Immature natural killer cell (primary cell): ENCODE results near the gene CELF2. TPM values are rescaled to one million over a fixed set of nuclear protein-coding genes. Genes with fewer than 3 reads are reported as not detected.

Experiments
- DNase-seq, 3 donors: peaks; one replicate each; pipeline ENCODE4 v3.0.0; 2022; ENCODE audit warnings: mixed read lengths in 1 of 3
- H3K27ac Mint-ChIP-seq, 6 donors: one replicate each; pipeline ENCODE4 v1.8.0; 2020; ENCODE audit warnings: mixed read lengths in 6 of 6, mild to moderate bottlenecking in 5 of 6, inconsistent platforms in 4 of 6, moderate library complexity in 3 of 6
- H3K27me3 Mint-ChIP-seq, 3 donors: one replicate each; pipeline ENCODE4 v1.8.0; 2020 to 2021; ENCODE audit warnings: low read depth in 3 of 3, mild to moderate bottlenecking in 3 of 3, mixed read lengths in 3 of 3, moderate library complexity in 3 of 3, inconsistent platforms in 1 of 3
- H3K36me3 Mint-ChIP-seq, 3 donors: one replicate each; pipeline ENCODE4 v1.8.0; 2020; ENCODE audit warnings: mixed read lengths in 3 of 3, inconsistent platforms in 2 of 3, mild to moderate bottlenecking in 2 of 3
- H3K4me1 Mint-ChIP-seq, 2 donors: one replicate each; pipeline ENCODE4 v1.8.0; 2020; ENCODE audit warnings: inconsistent platforms in 2 of 2, mild to moderate bottlenecking in 2 of 2, mixed read lengths in 2 of 2, moderate library complexity in 1 of 2
- H3K4me3 Mint-ChIP-seq, 5 donors: one replicate each; pipeline ENCODE4 v1.8.0; 2020; ENCODE audit warnings: mild to moderate bottlenecking in 5 of 5, mixed read lengths in 5 of 5, inconsistent platforms in 3 of 5, moderate library complexity in 3 of 5
- H3K9me3 Mint-ChIP-seq, 6 donors: one replicate each; pipeline ENCODE4 v1.8.0; 2020; ENCODE audit warnings: mild to moderate bottlenecking in 6 of 6, mixed read lengths in 6 of 6, inconsistent platforms in 4 of 6, moderate library complexity in 3 of 6
- polyA plus RNA-seq, 3 donors: library from polyadenylated mRNA; unstranded; fragments of 300-500 nt; fragmentation: Illumina TruSeq; gene quantifications; one replicate each; pipeline ENCODE4 v1.2.3, GENCODE V29; 2021

CELF2 gene
- polyA plus RNA-seq, 3 donors from 2014 or later = 64.2 to 174 (median 95.4) TPM

- peaks cover 20 to 38% (median 24%) of the 10 kb centered on the region in 3 donors for H3K36me3 Mint-ChIP-seq
- peaks cover 4 to 22% (median 15%) of the 10 kb centered on the region in 3 donors for H3K27me3 Mint-ChIP-seq
- H3K4me3 Mint-ChIP-seq = peak overlapping the region; percentile 21 to 67 (median 51)
- no peaks in the 10 kb centered on the region for H3K9me3 Mint-ChIP-seq
- no peak for DNase-seq
- peak overlapping the region in 5 of 6 donors; percentile 83 to 98 (median 93) for H3K27ac Mint-ChIP-seq
- peaks cover 0 to 98% of the 10 kb centered on the region in 2 donors for H3K4me1 Mint-ChIP-seq
These were observed 214.7 kb downstream of the CELF2 start for GRCh38 chr10:11232222-11232961.

DNA sequence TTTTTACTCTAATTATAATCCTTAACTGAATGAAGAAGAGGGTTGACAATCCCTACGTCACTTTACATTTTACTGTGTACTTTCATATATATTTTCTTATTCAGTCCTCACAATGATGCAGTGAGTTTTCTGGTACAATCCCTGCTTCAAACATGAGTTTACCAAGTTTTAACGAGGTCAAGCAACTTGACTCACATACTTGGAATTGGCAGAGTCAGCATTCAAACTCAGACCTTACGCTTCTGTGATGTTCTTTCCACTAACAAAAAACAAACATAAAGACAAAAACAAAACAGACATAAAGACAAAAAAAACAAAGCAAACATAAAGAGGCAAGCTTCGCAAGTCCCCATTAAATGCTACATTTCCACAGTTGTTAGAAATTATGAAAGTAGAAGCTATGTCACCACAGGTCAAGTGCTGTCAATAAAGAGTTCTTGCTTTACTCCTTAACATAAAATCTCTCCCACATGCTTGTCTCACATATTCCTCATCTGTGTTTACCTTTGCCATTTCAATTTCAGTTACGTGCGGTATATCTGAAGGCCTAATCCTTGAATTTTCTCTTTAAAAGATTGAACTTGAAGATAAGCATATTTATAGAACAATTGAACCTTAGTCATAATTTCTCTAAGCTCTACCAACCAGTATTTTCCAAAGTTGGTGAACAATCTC is 217.3 kb downstream of the CELF2 start:
- H3K36me3 Mint-ChIP-seq = peaks cover 17 to 31% (median 21%) of the 10 kb centered on the region in 3 donors
- H3K27ac Mint-ChIP-seq = peak overlapping the region in 5 of 6 donors; percentile 94 to 98 (median 97)
- no peaks in the 10 kb centered on the region for H3K9me3 Mint-ChIP-seq
- H3K4me3 Mint-ChIP-seq = peak overlapping the region; percentile 7 to 46 (median 26)
- peaks cover 4 to 20% (median 11%) of the 10 kb centered on the region in 3 donors for H3K27me3 Mint-ChIP-seq
- peaks cover 0 to 82% of the 10 kb centered on the region in 2 donors for H3K4me1 Mint-ChIP-seq
- no peak for DNase-seq

DNA sequence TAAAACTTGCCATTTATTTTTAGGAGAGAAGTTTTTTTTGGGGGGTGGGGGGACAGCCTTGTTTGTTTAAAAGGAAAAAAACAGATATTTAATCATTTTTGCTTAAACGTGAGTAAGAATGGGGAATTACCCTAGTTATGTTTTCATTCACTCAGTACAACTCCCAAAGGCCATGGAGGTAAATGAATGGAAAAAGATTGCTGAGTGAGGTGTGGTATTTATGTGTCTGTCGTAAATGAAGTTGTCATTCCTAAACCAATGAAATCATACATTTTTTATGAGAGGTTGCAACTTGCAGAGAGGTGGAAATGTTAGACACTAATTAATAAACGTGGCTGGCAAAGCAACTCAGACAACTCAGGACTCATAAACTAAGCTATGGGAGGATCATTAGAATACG is 218.1 kb downstream of the CELF2 start:
- no peaks in the 10 kb centered on the region for H3K9me3 Mint-ChIP-seq
- no peak for DNase-seq
- peaks cover 0 to 74% of the 10 kb centered on the region in 2 donors for H3K4me1 Mint-ChIP-seq
- peaks cover 0 to 25% (median 11%) of the 10 kb centered on the region in 3 donors for H3K27me3 Mint-ChIP-seq
- H3K27ac Mint-ChIP-seq = peak overlapping the region in 5 of 6 donors; percentile 94 to 98 (median 97)
- peaks cover 13 to 27% (median 16%) of the 10 kb centered on the region in 3 donors for H3K36me3 Mint-ChIP-seq
- peak overlapping the region; percentile 36 to 71 (median 65) for H3K4me3 Mint-ChIP-seq

DNA sequence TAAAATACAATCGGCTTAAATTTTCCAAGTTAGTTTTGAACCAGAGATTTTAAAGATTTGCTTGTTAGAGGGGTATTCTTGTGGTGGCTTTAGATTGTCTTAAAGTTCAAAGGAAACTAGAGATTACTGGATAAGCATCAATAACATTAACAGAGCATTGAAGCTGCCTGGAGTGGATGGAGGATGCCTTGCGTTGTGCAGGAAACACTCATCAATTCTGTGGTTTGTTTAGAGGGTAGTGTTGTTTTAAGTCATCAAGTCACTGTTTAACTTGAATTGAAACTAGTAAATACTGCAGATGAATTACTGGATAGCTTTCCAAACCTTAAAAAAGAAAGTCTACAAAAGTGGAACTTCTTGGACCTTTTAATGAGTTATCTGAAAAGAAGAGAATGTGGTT is 218.6 kb downstream of the CELF2 start:
- no peaks in the 10 kb centered on the region for H3K9me3 Mint-ChIP-seq
- H3K36me3 Mint-ChIP-seq = peaks cover 8 to 24% (median 11%) of the 10 kb centered on the region in 3 donors
- peak in 2 of 3 donors; percentile 33 to 40 for DNase-seq
- peaks cover 0 to 25% (median 11%) of the 10 kb centered on the region in 3 donors for H3K27me3 Mint-ChIP-seq
- peaks cover 0 to 70% of the 10 kb centered on the region in 2 donors for H3K4me1 Mint-ChIP-seq
- peak overlapping the region in 5 of 6 donors; percentile 94 to 98 (median 97) for H3K27ac Mint-ChIP-seq
- H3K4me3 Mint-ChIP-seq = peak overlapping the region; percentile 36 to 71 (median 65)

- Mint-ChIP-seq H3K27me3 (peaks cover 0 to 21% (median 11%) of the 10 kb centered on the region in 3 donors), H3K9me3 (no peaks in the 10 kb centered on the region), H3K4me1 (peaks cover 0 to 57% of the 10 kb centered on the region in 2 donors), H3K27ac (peak overlapping the region in 5 of 6 donors; percentile 94 to 98 (median 97)), H3K36me3 (peaks cover 4 to 15% (median 5%) of the 10 kb centered on the region in 3 donors), H3K4me3 (peak overlapping the region; percentile 36 to 71 (median 61))
- peak; percentile 60 to 70 (median 66) for DNase-seq
These were observed 219.9 kb downstream of the CELF2 start for GRCh38 chr10:11237571-11237970.

DNA sequence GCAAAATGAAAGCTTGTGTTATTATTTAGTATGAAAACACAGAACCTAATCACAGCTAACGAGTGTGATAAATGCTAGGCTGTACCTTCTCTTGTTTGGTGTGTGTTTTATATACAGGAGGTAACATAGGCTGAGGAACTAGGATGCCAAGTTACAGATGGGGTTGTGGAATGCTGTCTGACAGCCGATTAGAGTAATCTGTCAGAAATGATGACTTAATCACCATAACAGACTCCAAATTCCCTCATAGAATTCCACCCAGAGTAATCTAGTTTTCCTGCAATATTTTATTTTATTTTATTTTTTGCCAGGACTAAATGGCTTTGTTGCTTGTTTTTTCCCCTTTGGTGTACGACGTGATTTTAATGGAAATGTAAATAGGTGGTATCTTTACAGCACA is 221.2 kb downstream of the CELF2 start:
- no peak for DNase-seq
- H3K4me1 Mint-ChIP-seq = peaks cover 0 to 44% of the 10 kb centered on the region in 2 donors
- H3K27ac Mint-ChIP-seq = peak overlapping the region in 3 of 6 donors; percentile 46 to 86 (median 76)
- peaks cover 0 to 27% (median 15%) of the 10 kb centered on the region in 3 donors for H3K27me3 Mint-ChIP-seq
- peak overlapping the region in 2 of 5 donors; percentile 18 to 44 for H3K4me3 Mint-ChIP-seq
- H3K9me3 Mint-ChIP-seq = no peaks in the 10 kb centered on the region
- H3K36me3 Mint-ChIP-seq = peaks cover 0 to 14% (median 4%) of the 10 kb centered on the region in 3 donors

DNA sequence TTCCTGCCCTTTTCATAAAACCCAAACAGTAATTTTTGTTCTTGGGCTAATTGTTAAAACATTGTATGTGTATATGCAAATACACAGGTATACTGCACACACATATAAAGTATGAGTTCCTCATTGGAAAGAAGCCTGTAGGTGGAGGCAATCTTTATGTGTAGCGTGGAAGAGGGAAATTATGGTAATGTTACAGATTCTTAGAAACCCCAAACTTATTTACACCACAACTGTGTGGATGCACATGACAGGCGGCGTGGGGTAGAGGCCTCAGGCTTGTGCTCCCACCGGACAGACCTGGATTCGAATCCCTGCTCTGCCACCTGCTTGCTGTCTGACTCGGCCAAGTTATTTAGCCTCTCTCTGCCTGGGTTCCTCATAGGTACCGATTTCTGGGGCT is 223.0 kb downstream of the CELF2 start:
- H3K4me1 Mint-ChIP-seq = peaks cover 0 to 28% of the 10 kb centered on the region in 2 donors
- peak overlapping the region; percentile 15 to 76 (median 46) for H3K4me3 Mint-ChIP-seq
- no peak for DNase-seq
- H3K27ac Mint-ChIP-seq = peak overlapping the region in 1 of 6 donors; percentile 91
- H3K9me3 Mint-ChIP-seq = no peaks in the 10 kb centered on the region
- peaks cover 0 to 22% (median 16%) of the 10 kb centered on the region in 3 donors for H3K27me3 Mint-ChIP-seq
- H3K36me3 Mint-ChIP-seq = peaks cover 0 to 6% (median 4%) of the 10 kb centered on the region in 3 donors

DNA sequence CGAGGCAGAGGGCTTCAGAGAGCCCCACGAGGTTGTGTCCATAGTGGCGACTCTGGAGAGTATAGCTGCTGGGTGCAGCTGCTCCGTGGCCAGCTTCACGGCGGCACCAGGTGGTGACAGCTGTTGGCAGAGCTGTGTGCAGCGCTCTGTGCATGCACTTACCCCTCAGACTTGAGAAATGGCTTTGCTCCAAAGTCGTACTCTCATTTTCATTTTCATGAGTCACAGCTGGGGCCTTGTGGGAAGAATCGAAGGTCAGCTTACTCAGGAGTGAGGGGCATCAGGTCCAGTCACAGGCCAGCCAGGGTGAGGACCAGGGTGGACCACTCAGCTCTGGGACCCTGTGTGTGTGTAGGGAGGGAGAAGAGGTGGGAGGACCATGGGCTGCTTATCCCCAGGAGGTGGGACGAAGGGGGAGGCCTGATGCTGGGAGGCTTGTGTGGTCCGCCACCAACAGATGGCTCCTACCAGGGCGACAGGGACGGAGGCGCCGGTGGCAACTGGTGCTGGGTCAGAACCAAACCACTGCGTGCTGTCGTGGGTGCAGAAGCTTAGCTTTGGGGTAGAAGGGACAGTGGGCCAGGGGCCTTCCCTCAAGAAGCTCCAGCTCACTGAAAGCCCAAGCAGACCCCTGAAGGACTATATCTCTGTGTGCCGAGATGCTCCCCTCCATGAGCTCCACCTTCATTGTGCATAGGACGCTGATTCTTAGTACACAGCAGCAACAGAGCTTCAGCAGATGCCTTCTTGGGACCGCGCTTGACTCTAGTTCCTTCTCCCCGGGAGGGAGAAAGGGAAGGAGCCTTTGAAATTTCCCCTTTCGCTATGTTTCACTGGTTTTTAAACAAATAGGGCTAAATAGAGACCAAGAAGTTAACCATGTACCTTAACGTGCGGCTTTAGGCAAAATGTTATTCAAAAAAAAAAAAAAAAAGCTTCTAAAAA is 225.0 kb downstream of the CELF2 start:
- Mint-ChIP-seq H3K27ac (peak overlapping the region in 1 of 6 donors; percentile 93), H3K4me3 (peak overlapping the region; percentile 59 to 80 (median 73)), H3K4me1 (peaks cover 0 to 7% of the 10 kb centered on the region in 2 donors), H3K9me3 (no peaks in the 10 kb centered on the region), H3K36me3 (peaks cover 0 to 7% (median 4%) of the 10 kb centered on the region in 3 donors), H3K27me3 (peaks cover 0 to 17% (median 8%) of the 10 kb centered on the region in 3 donors)
- peak in 2 of 3 donors; percentile 28 to 35 for DNase-seq

DNA sequence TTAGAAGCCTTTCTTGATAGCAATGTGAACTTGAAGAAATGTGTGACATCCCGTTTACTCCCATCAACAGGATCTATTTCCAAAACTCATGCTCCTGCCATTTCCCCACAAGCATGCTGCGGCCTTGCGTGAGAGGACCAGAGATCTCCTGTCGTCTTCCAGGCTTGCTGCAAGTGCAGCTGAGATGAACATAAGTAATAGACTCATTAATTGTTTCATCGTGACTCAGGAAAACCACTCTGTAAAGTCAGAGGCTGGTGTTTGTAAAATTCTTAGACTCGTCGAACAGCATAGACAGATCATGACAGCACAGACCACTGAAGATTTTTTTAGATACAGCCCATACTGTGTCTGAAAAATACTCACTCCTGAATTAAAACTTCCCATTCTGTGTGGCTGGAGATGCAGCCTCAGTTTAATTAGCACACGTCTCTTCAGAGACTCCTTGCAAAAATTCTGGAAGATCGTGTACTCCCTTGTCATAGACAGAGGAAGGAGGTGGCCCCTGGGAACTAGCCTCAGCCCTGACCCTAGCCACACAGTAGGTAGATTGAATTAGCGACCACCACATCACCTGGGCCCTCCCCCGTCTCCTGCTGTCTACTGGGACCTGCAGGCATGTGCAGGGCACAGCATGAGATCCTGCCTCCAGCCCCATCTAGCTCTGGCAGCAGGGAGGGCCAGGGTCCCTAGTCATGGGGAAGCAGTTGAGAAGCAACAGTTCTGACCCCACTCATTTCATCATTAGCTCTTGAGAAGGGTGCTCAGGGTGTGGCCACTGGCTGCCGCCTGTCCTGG is 226.0 kb downstream of the CELF2 start:
- H3K4me1 Mint-ChIP-seq = peaks cover 0 to 1% of the 10 kb centered on the region in 2 donors
- H3K27ac Mint-ChIP-seq = peak overlapping the region in 1 of 6 donors; percentile 93
- H3K36me3 Mint-ChIP-seq = peaks cover 0 to 13% (median 4%) of the 10 kb centered on the region in 3 donors
- no peaks in the 10 kb centered on the region for H3K9me3 Mint-ChIP-seq
- peak overlapping the region in 3 of 5 donors; percentile 59 to 80 (median 60) for H3K4me3 Mint-ChIP-seq
- H3K27me3 Mint-ChIP-seq = peaks cover 0 to 19% (median 8%) of the 10 kb centered on the region in 3 donors
- DNase-seq = no peak

DNA sequence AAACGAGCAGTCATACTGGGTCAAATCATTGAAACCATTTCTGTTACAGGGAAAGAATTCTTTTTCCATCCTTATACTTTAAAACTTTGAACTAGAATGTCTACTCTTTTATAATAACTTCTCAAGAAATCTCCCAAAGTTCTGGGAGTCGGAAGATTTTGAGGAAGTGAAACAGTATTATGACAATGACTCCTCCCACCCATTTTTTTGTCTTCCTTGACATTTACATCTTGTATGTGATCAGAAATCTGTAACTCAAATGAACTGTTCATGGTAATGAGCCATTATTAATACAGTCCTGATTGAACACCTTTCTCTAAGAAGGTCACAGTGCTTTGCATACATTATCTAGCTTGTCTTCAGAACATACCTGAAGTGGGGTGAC is 227.4 kb downstream of the CELF2 start:
- peaks cover 0 to 14% of the 10 kb centered on the region in 2 donors for H3K4me1 Mint-ChIP-seq
- no peak overlapping the region for H3K4me3 Mint-ChIP-seq
- H3K9me3 Mint-ChIP-seq = no peaks in the 10 kb centered on the region
- no peak for DNase-seq
- no peak overlapping the region for H3K27ac Mint-ChIP-seq
- peaks cover 4 to 20% (median 11%) of the 10 kb centered on the region in 3 donors for H3K36me3 Mint-ChIP-seq
- H3K27me3 Mint-ChIP-seq = peaks cover 0 to 21% (median 8%) of the 10 kb centered on the region in 3 donors

GRCh38 chr10:11245510-11245909 is 227.8 kb downstream of the CELF2 start:
- Mint-ChIP-seq H3K9me3 (no peaks in the 10 kb centered on the region), H3K4me3 (no peak overlapping the region), H3K36me3 (peaks cover 4 to 20% (median 15%) of the 10 kb centered on the region in 3 donors), H3K27me3 (peaks cover 0 to 19% (median 11%) of the 10 kb centered on the region in 3 donors), H3K27ac (no peak overlapping the region), H3K4me1 (peaks cover 0 to 18% of the 10 kb centered on the region in 2 donors)
- no peak for DNase-seq

GRCh38 chr10:11245981-11246590 is 228.4 kb downstream of the CELF2 start:
- no peak for DNase-seq
- H3K4me1 Mint-ChIP-seq = peaks cover 0 to 24% of the 10 kb centered on the region in 2 donors
- H3K4me3 Mint-ChIP-seq = no peak overlapping the region
- H3K36me3 Mint-ChIP-seq = peaks cover 4 to 20% (median 16%) of the 10 kb centered on the region in 3 donors
- no peak overlapping the region for H3K27ac Mint-ChIP-seq
- H3K27me3 Mint-ChIP-seq = peaks cover 0 to 20% (median 14%) of the 10 kb centered on the region in 3 donors
- H3K9me3 Mint-ChIP-seq = no peaks in the 10 kb centered on the region
